Kidney (tissue), 14 donors: Measurements from ENCODE around the gene RAD23A. TPM values are rescaled to one million over a fixed set of nuclear protein-coding genes. Genes with fewer than 3 reads are reported as not detected.

Experiments used
- DNase-seq, 5 donors: peaks; one replicate each; pipeline ENCODE4 v3.0.0-alpha.2; 2013 to 2020
- FAIRE-seq: peaks from 2 replicates; lab custom pipeline; 2012; peaks lifted over from hg19 to GRCh38; lab: Jason Lieb, UNC
- H3K27ac ChIP-seq, 2 donors: one replicate each; pipeline ENCODE4 v1.7.0; 2013; ENCODE audit warnings: low read depth in 2 of 2, low read length in 2 of 2, inconsistent platforms in 1 of 2
- H3K27me3 ChIP-seq: one replicate; pipeline ENCODE4 v1.7.1; 2013; ENCODE audit warnings: low read length, inconsistent platforms; ENCODE audit not compliant: control insufficient read depth, insufficient read depth
- H3K36me3 ChIP-seq, 3 donors: one replicate each; pipeline versions ENCODE4 v1.7.0 to v1.7.1; 2013; ENCODE audit warnings: low read length in 3 of 3, control low read depth in 1 of 3, inconsistent platforms in 1 of 3; ENCODE audit not compliant: insufficient read depth in 3 of 3, control insufficient read depth in 2 of 3
- H3K4me1 ChIP-seq, 3 donors: one replicate each; pipeline versions ENCODE4 v1.7.0 to v1.7.1; 2013; ENCODE audit warnings: low read length in 3 of 3, inconsistent platforms in 1 of 3, low read depth in 1 of 3; ENCODE audit not compliant: control insufficient read depth in 2 of 3, insufficient read depth in 2 of 3
- H3K4me3 ChIP-seq, 3 donors: one replicate each; pipeline versions ENCODE4 v1.7.0 to v1.8.1; 2013; ENCODE audit warnings: low read length in 3 of 3, control low read depth in 1 of 3, inconsistent platforms in 1 of 3
- H3K9ac ChIP-seq, 3 donors: one replicate each; pipeline versions ENCODE4 v1.7.0 to v1.7.1; 2013; ENCODE audit warnings: low read length in 3 of 3, control low read depth in 1 of 3, inconsistent platforms in 1 of 3
- H3K9me3 ChIP-seq, 3 donors: one replicate each; pipeline versions ENCODE4 v1.7.0 to v1.7.1; 2013; ENCODE audit warnings: low read length in 3 of 3, control low read depth in 1 of 3, inconsistent platforms in 1 of 3; ENCODE audit not compliant: control insufficient read depth in 2 of 3, insufficient read depth in 1 of 3
- intact Hi-C: fragments of 100-400 bp; cut with DNase I; formaldehyde crosslinking; loops from one replicate; pipeline ENCODE4 v1.11.1; 2022
- polyA plus RNA-seq: library from polyadenylated mRNA; stranded (reverse); fragments of 350-450 nt; fragmentation: Illumina TruSeq; extraction: RNeasy Lipid Tissue Mini Kit (QIAGEN cat#74804); gene quantifications from one replicate; pipeline ENCODE4 v1.2.3, GENCODE V29; 2014; ENCODE audit warnings: low read depth, low replicate concordance; ENCODE audit not compliant: insufficient read depth
- total RNA-seq: library from RNA; stranded (reverse); fragmentation: NEBNext Ultra II Directional; extraction: Animal tissue kit (Norgen Biotek cat#: 25700); gene quantifications from one replicate; pipeline ENCODE4 v1.2.1, GENCODE V29; 2021
- TF ChIP-seq, protein P1 (sequence below): IDR thresholded peaks from 3 replicates; pipeline ENCODE4 v1.5.1; 2012; ENCODE audit warnings: mild to moderate bottlenecking, moderate library complexity, borderline replicate concordance; ENCODE audit not compliant: insufficient read depth; ENCODE audit errors: extremely low read depth
- donor health status: control.
- donor health status: control.
- donor health status: control.
- donor health status: control.
- donor health status: control.
- donor health status: DM: yes; HTN: yes; CAD: no.
- donor health status: Normal renal cell carcinoma (clear cell type).

The RAD23A gene
- total and polyA plus RNA-seq, 2 donors from 2014 or later = 79.2 to 105 TPM

- DNase-seq (no peak), FAIRE-seq (no peak)
- Histone ChIP-seq H3K27me3 (peaks cover 11% of the 10 kb centered on the region), H3K36me3 (no peaks in the 10 kb centered on the region), H3K4me3 (no peak overlapping the region), H3K9ac (no peak overlapping the region), H3K27ac (no peak overlapping the region), H3K9me3 (no peaks in the 10 kb centered on the region), H3K4me1 (peaks cover 0 to 11% (median 4%) of the 10 kb centered on the region in 3 donors)
- intact Hi-C loops = no loop called here
- TF ChIP-seq, protein P1, sequence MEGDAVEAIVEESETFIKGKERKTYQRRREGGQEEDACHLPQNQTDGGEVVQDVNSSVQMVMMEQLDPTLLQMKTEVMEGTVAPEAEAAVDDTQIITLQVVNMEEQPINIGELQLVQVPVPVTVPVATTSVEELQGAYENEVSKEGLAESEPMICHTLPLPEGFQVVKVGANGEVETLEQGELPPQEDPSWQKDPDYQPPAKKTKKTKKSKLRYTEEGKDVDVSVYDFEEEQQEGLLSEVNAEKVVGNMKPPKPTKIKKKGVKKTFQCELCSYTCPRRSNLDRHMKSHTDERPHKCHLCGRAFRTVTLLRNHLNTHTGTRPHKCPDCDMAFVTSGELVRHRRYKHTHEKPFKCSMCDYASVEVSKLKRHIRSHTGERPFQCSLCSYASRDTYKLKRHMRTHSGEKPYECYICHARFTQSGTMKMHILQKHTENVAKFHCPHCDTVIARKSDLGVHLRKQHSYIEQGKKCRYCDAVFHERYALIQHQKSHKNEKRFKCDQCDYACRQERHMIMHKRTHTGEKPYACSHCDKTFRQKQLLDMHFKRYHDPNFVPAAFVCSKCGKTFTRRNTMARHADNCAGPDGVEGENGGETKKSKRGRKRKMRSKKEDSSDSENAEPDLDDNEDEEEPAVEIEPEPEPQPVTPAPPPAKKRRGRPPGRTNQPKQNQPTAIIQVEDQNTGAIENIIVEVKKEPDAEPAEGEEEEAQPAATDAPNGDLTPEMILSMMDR = no peak
These were observed 42.1 kb downstream of the RAD23A start for GRCh38 chr19:12987781-12988180.

DNA sequence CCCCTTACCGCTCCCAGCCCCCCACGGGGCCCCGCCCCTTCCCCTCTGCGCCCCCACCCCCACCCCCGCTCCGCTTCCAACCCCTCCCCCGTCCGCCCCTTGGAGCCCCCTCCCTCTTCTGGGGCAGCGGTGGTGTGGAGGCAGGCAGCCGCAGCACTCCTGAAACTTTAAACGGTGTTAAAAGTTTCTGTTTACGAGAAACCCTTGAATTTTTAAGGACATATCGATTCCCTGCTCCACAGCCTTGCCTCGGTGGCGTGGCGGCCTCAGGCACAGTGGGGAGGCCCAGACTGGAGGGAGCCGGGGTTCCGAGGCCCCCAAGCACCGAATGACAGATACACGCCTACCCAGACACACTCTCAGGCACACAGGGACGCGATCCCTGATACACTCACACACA is 44.8 kb downstream of the RAD23A start:
- DNase-seq = no peak
- Histone ChIP-seq H3K4me1 (peaks cover 0 to 5% (median 2%) of the 10 kb centered on the region in 3 donors), H3K27ac (no peak overlapping the region), H3K36me3 (no peaks in the 10 kb centered on the region), H3K4me3 (no peak overlapping the region), H3K9ac (no peak overlapping the region), H3K27me3 (peaks cover 7% of the 10 kb centered on the region), H3K9me3 (no peaks in the 10 kb centered on the region)
- TF ChIP-seq, protein P1 = no peak
- no peak for FAIRE-seq
- intact Hi-C loops = no loop called here

- H3K4me1 ChIP-seq = peaks cover 0 to 5% (median 2%) of the 10 kb centered on the region in 3 donors
- DNase-seq = no peak
- TF ChIP-seq, protein P1 = no peak
- no peaks in the 10 kb centered on the region for H3K36me3 ChIP-seq
- intact Hi-C loops = no loop called here
- peaks cover 7% of the 10 kb centered on the region for H3K27me3 ChIP-seq
- H3K9ac ChIP-seq = no peak overlapping the region
- H3K9me3 ChIP-seq = no peaks in the 10 kb centered on the region
- no peak overlapping the region for H3K27ac ChIP-seq
- FAIRE-seq = no peak
- H3K4me3 ChIP-seq = no peak overlapping the region
These were observed 45.2 kb downstream of the RAD23A start for GRCh38 chr19:12990853-12991252.

DNA sequence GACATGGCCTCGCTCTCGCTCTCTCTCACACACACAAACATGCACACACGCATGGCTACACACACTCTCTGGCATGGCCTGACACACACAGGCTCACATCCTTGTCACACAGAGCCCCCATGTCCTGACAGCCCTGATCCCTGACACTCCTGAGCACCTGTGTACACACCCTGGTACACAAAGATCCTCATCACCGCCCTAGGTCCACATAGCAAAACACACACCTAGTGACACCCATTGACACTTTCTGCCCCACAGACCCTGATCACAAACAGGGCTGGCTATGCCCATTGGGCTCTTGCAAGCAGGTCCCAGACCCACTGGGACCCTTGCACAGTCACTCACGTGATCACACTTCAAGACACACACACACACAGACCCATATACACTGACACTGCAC is 45.6 kb downstream of the RAD23A start:
- TF ChIP-seq, protein P1 = no peak
- no peak overlapping the region for H3K4me3 ChIP-seq
- FAIRE-seq (no peak), DNase-seq (no peak)
- H3K4me1 ChIP-seq = peaks cover 0 to 5% (median 2%) of the 10 kb centered on the region in 3 donors
- peaks cover 7% of the 10 kb centered on the region for H3K27me3 ChIP-seq
- intact Hi-C loops = no loop called here
- H3K27ac ChIP-seq = no peak overlapping the region
- H3K9ac ChIP-seq = no peak overlapping the region
- H3K9me3 ChIP-seq = no peaks in the 10 kb centered on the region
- no peaks in the 10 kb centered on the region for H3K36me3 ChIP-seq
